Measurements from ENCODE around the gene MEPCE. TPM values are rescaled to one million over a fixed set of nuclear protein-coding genes. Genes with fewer than 3 reads are reported as not detected.

The MEPCE gene
- total and polyA plus RNA-seq, 8 donors: 14.1 to 117 (median 22.5) TPM

GRCh38 chr7:100472121-100472851 lies 42.7 kb downstream of the MEPCE start:
- intact Hi-C loops (cut with DNase I; ENCODE audit: low total_unique reads): loop anchor here (5.0 to 10.0 kb wide), 2 partner anchors 90 to 203 kb away; partner anchors contain the start of gene GNB2
- Histone ChIP-seq H3K36me3 (peaks cover 25 to 91% (median 67%) of the 10 kb centered on the region in 4 donors), H3K4me3 (no peak overlapping the region), H3K9me3 (no peaks in the 10 kb centered on the region), H3K27me3 (no peaks in the 10 kb centered on the region), H3K4me1 (peaks cover 50 to 88% (median 69%) of the 10 kb centered on the region in 4 donors), H3K27ac (peak overlapping the region; percentile 14 to 75 (median 67))
- WGBS, 5 donors: 46 to 63% (median 50%) methylated on average over 12 to 16 of the region's 16 CpGs
- no peak for TF ChIP-seq CTCF (IDR thresholded peaks at IDR 0.05)
- no peak for TF ChIP-seq EP300 (IDR thresholded peaks at IDR 0.05)
- TF ChIP-seq POLR2A (IDR thresholded peaks at IDR 0.05): no peak
- TF ChIP-seq POLR2AphosphoS5 (IDR thresholded peaks at IDR 0.05): no peak
- DNase-seq: no peak

- WGBS, 5 donors: 51 to 65% (median 54%) methylated on average over 11 to 14 of the region's 14 CpGs
- H3K4me3 ChIP-seq: no peak overlapping the region
- no peaks in the 10 kb centered on the region for H3K27me3 ChIP-seq
- H3K36me3 ChIP-seq: peaks cover 25 to 84% (median 60%) of the 10 kb centered on the region in 4 donors
- TF ChIP-seq POLR2A (IDR thresholded peaks at IDR 0.05): no peak
- TF ChIP-seq CTCF (IDR thresholded peaks at IDR 0.05): no peak
- no peak for TF ChIP-seq EP300 (IDR thresholded peaks at IDR 0.05)
- TF ChIP-seq POLR2AphosphoS5 (IDR thresholded peaks at IDR 0.05): no peak
- intact Hi-C loops (cut with DNase I; ENCODE audit: low total_unique reads): loop anchor here (5.0 to 10.0 kb wide), 2 partner anchors 89 to 202 kb away; partner anchors contain the start of gene GNB2
- no peak for DNase-seq
- peak overlapping the region; percentile 14 to 75 (median 67) for H3K27ac ChIP-seq
- H3K9me3 ChIP-seq: no peaks in the 10 kb centered on the region
- peaks cover 55 to 88% (median 72%) of the 10 kb centered on the region in 4 donors for H3K4me1 ChIP-seq
Measured at GRCh38 chr7:100472854-100473499, 43.3 kb downstream of the MEPCE start.

GRCh38 chr7:100475549-100475948 lies 45.9 kb downstream of the MEPCE start:
- TF ChIP-seq POLR2AphosphoS5 (IDR thresholded peaks at IDR 0.05) (no peak), EP300 (IDR thresholded peaks at IDR 0.05) (no peak), POLR2A (IDR thresholded peaks at IDR 0.05) (no peak), CTCF (IDR thresholded peaks at IDR 0.05) (no peak)

GRCh38 chr7:100476101-100476780 lies 46.6 kb downstream of the MEPCE start:
- intact Hi-C loops (cut with DNase I; ENCODE audit: low total_unique reads): loop anchor here (10.0 kb wide), 1 partner anchor 199 kb away; the partner anchor contains the start of gene GNB2
- H3K4me3 ChIP-seq: peak overlapping the region; percentile 97 to 100 (median 98)
- H3K4me1 ChIP-seq: peaks cover 56 to 74% (median 67%) of the 10 kb centered on the region in 4 donors
- WGBS, 5 donors: 13 to 37% (median 32%) methylated on average over 6 of the region's 6 CpGs
- H3K9me3 ChIP-seq: no peaks in the 10 kb centered on the region
- H3K36me3 ChIP-seq: peaks cover 21 to 52% (median 41%) of the 10 kb centered on the region in 4 donors
- peak overlapping the region in 4 of 5 donors; percentile 92 to 98 (median 96) for H3K27ac ChIP-seq
- H3K27me3 ChIP-seq: no peaks in the 10 kb centered on the region
- peak in 1 of 2 donors; percentile 39 for DNase-seq
- TF ChIP-seq EP300 (IDR thresholded peaks at IDR 0.05) (no peak), CTCF (IDR thresholded peaks at IDR 0.05) (no peak), POLR2A (IDR thresholded peaks at IDR 0.05) (no peak), POLR2AphosphoS5 (IDR thresholded peaks at IDR 0.05) (no peak)

More at GRCh38 chr7:100475549-100475948, 45.9 kb downstream of the MEPCE start:
- peak overlapping the region; percentile 97 to 100 (median 98) for H3K4me3 ChIP-seq
- H3K27ac ChIP-seq: peak overlapping the region in 4 of 5 donors; percentile 92 to 98 (median 96)
- WGBS, 5 donors: 38 to 59% (median 50%) methylated on average over 9 of the region's 9 CpGs
- intact Hi-C loops (cut with DNase I; ENCODE audit: low total_unique reads): loop anchor here (10.0 kb wide), 1 partner anchor 199 kb away; the partner anchor contains the start of gene GNB2
- no peaks in the 10 kb centered on the region for H3K9me3 ChIP-seq
- DNase-seq: peak in 1 of 2 donors; percentile 65
- peaks cover 56 to 79% (median 68%) of the 10 kb centered on the region in 4 donors for H3K4me1 ChIP-seq
- H3K36me3 ChIP-seq: peaks cover 23 to 59% (median 48%) of the 10 kb centered on the region in 4 donors
- no peaks in the 10 kb centered on the region for H3K27me3 ChIP-seq

Data from stomach (tissue), 9 donors.